Uterus (tissue), 2 donors: Measurements from ENCODE around the gene LRRC3.

ENCODE experiments used
- CTCF ChIP-seq, 4 experiments: fragments of 200-600 bp in 2 of 4; fragments of 450-650 bp in 2 of 4; sonication (generic) in 2 of 4; IDR thresholded peaks; one replicate each; pipeline ENCODE4 v1.5.1; 2016 to 2019; ENCODE audit warnings: antibody characterized with exemption in 4 of 4, mild to moderate bottlenecking in 2 of 4, moderate library complexity in 1 of 4
- POLR2A ChIP-seq, 2 donors: fragments of 450-650 bp; IDR thresholded peaks; one replicate each; pipeline ENCODE4 v1.6.1; 2016; ENCODE audit warnings: antibody characterized with exemption in 2 of 2, mild to moderate bottlenecking in 1 of 2, moderate library complexity in 1 of 2

DNA sequence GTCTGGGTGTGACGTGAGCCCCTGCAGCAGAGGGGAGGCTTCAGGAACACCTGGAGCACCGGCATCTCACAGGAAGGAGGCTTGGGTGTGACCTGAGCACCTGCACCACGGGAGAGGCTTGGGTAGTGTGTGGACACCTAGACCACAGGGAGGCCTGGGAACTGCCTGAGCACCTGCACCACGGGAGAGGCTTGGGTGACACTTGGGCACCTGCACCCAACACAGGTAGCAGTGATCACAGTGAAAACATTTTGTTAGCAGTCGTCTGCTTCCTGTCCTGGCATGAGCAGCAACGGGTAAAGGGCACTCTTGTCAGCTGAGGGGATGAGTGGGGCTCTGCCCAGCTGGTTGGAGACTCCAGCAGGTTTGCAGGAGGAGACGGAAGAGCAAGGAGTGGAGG, 22.4 kb downstream of the LRRC3 start:
- TF ChIP-seq CTCF (IDR thresholded peaks at IDR 0.05): no peak
- TF ChIP-seq POLR2A (IDR thresholded peaks at IDR 0.05): no peak
